ENCODE data around the gene RUNX1. TPM values are rescaled to one million over a fixed set of nuclear protein-coding genes. Genes with fewer than 3 reads are reported as not detected.

RUNX1 gene
- total and polyA plus RNA-seq, 2 of the 13 experiments (the other 11 are each of a cell fraction or from before 2014, with no cell fraction given) = 5.4 to 6.4 TPM

GRCh38 chr21:34836103-34836932 is 212.8 kb downstream of the RUNX1 start (continued):
- TF ChIP-seq MIER3 (CRISPR knock-in tag; IDR thresholded peaks at IDR 0.05; ENCODE audit: borderline replicate concordance) (0 out of 2 replicates have a peak, but pooled peaks have one; percentile 12), ZNF850 (CRISPR knock-in tag; conservative IDR thresholded peaks at IDR 0.05) (no peak), KLF16 (CRISPR knock-in tag; IDR thresholded peaks at IDR 0.05) (no peak; a peak in 1 of 4 replicates), ZNF44 (CRISPR knock-in tag; IDR thresholded peaks at IDR 0.05) (no peak), ZNF430 (CRISPR knock-in tag; IDR thresholded peaks at IDR 0.05) (no peak), IRF1 (CRISPR knock-in tag; IDR thresholded peaks at IDR 0.05; ENCODE audit: low read depth) (no peak), ARNT (IDR thresholded peaks at IDR 0.05) (no peak), THYN1 (CRISPR knock-in tag; IDR thresholded peaks at IDR 0.05; ENCODE audit: borderline replicate concordance, low read depth) (no peak), ZFY (CRISPR knock-in tag; IDR thresholded peaks at IDR 0.05) (peak; percentile 63; the same call in 1 of the 2 replicates), ZNF12 (CRISPR knock-in tag; IDR thresholded peaks at IDR 0.05) (peak; percentile 8; the same call in 1 of the 2 replicates), NR2F2 (IDR thresholded peaks at IDR 0.05; ENCODE audit: borderline replicate concordance, low read depth) (peak; percentile 73), TCF7 (IDR thresholded peaks at IDR 0.05; ENCODE audit: low read depth) (peak; percentile 71; the same call in 1 of the 2 replicates), PAX8 (CRISPR knock-in tag; IDR thresholded peaks at IDR 0.05; ENCODE audit: borderline replicate concordance) (no peak), ZNF839 (CRISPR knock-in tag; IDR thresholded peaks at IDR 0.05; ENCODE audit: borderline replicate concordance) (no peak), PREB (CRISPR knock-in tag; IDR thresholded peaks at IDR 0.05) (no peak), ATRX (CRISPR knock-in tag; IDR thresholded peaks at IDR 0.05; ENCODE audit: borderline replicate concordance) (no peak), NFE2L2 (IDR thresholded peaks at IDR 0.05; ENCODE audit: low read length) (peak; percentile 92), ISX (CRISPR knock-in tag; conservative IDR thresholded peaks at IDR 0.05) (no peak), RXRA (CRISPR knock-in tag; IDR thresholded peaks at IDR 0.05) (peak; percentile 21; the same call in 1 of the 2 replicates)
- TF ChIP-seq, protein P1, sequence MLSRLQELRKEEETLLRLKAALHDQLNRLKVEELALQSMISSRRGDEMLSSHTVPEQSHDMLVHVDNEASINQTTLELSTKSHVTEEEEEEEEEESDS (CRISPR knock-in tag; IDR thresholded peaks at IDR 0.05; ENCODE audit: borderline replicate concordance) = no peak
- TF ChIP-seq, protein P2, sequence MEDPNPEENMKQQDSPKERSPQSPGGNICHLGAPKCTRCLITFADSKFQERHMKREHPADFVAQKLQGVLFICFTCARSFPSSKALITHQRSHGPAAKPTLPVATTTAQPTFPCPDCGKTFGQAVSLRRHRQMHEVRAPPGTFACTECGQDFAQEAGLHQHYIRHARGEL (CRISPR knock-in tag; IDR thresholded peaks at IDR 0.05) = no peak
- TF ChIP-seq, protein P3, sequence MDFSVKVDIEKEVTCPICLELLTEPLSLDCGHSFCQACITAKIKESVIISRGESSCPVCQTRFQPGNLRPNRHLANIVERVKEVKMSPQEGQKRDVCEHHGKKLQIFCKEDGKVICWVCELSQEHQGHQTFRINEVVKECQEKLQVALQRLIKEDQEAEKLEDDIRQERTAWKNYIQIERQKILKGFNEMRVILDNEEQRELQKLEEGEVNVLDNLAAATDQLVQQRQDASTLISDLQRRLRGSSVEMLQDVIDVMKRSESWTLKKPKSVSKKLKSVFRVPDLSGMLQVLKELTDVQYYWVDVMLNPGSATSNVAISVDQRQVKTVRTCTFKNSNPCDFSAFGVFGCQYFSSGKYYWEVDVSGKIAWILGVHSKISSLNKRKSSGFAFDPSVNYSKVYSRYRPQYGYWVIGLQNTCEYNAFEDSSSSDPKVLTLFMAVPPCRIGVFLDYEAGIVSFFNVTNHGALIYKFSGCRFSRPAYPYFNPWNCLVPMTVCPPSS (IDR thresholded peaks at IDR 0.05) = no peak
- TF ChIP-seq, protein P4, sequence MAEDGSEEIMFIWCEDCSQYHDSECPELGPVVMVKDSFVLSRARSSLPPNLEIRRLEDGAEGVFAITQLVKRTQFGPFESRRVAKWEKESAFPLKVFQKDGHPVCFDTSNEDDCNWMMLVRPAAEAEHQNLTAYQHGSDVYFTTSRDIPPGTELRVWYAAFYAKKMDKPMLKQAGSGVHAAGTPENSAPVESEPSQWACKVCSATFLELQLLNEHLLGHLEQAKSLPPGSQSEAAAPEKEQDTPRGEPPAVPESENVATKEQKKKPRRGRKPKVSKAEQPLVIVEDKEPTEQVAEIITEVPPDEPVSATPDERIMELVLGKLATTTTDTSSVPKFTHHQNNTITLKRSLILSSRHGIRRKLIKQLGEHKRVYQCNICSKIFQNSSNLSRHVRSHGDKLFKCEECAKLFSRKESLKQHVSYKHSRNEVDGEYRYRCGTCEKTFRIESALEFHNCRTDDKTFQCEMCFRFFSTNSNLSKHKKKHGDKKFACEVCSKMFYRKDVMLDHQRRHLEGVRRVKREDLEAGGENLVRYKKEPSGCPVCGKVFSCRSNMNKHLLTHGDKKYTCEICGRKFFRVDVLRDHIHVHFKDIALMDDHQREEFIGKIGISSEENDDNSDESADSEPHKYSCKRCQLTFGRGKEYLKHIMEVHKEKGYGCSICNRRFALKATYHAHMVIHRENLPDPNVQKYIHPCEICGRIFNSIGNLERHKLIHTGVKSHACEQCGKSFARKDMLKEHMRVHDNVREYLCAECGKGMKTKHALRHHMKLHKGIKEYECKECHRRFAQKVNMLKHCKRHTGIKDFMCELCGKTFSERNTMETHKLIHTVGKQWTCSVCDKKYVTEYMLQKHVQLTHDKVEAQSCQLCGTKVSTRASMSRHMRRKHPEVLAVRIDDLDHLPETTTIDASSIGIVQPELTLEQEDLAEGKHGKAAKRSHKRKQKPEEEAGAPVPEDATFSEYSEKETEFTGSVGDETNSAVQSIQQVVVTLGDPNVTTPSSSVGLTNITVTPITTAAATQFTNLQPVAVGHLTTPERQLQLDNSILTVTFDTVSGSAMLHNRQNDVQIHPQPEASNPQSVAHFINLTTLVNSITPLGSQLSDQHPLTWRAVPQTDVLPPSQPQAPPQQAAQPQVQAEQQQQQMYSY (CRISPR knock-in tag; IDR thresholded peaks at IDR 0.05) = no peak

Measured in HepG2 (cell line).